ENCODE measurements around the gene MSANTD3. TPM values are rescaled to one million over a fixed set of nuclear protein-coding genes. Genes with fewer than 3 reads are reported as not detected.
"Not testable (repeated sequence)": the region's sequence is repeated elsewhere in the genome, so short reads cannot be mapped to it uniquely, and the experiment has no call there.

The MSANTD3 gene
- total and polyA plus RNA-seq, 2 experiments from 2014 or later: 27.6 to 48.6 TPM

DNA sequence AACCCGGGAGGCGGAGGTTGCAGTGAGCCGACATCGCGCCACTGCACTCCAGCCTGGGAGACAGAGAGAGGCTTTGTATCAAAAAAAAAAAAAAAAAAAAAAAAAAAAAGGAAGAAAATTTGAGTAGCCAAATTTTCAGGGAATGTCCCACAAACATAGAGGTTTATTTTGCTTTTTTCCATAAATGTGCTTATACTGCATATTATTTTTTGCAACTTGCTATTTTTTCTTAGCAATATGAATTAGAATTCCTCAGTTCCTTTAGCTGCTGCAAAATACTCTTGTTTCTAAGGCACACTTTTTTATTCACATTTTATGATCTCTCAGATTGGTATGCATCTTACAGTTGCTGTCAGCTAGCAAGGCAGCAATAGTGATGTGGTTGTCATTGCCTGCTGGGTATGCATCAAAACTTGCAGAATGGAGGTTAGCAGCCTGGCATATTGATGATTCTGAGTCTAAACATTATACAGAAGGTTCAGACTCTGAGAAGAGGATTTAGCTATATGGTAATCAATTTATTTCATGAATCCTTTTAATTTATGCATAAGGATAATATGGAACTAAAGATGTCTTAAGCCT is 13.0 kb upstream of the MSANTD3 start:
- no peak overlapping the region for H3K9ac ChIP-seq
- H3K9me2 ChIP-seq (ENCODE audit: insufficient read depth): no peaks in the 10 kb centered on the region
- no peaks in the 10 kb centered on the region for H3K9me3 ChIP-seq (ENCODE audit: low read depth)
- H3K4me1 ChIP-seq (ENCODE audit: insufficient read depth): no peaks in the 10 kb centered on the region
- no peak overlapping the region for H3K4me2 ChIP-seq (ENCODE audit: unreplicated experiment)
- H3F3A ChIP-seq (ENCODE audit: insufficient read depth): no peaks in the 10 kb centered on the region
- no peaks in the 10 kb centered on the region for H3K27me3 ChIP-seq (replicated peaks; ENCODE audit: insufficient read depth)
- in situ Hi-C loops (cut with MboI): no loop called here
- TF ChIP-seq EZH2 (IDR thresholded peaks at IDR 0.05; ENCODE audit: insufficient read depth, poor library complexity, severe bottlenecking): no peak
- no peak for TF ChIP-seq EZH2phosphoT487 (IDR thresholded peaks at IDR 0.05; ENCODE audit: insufficient read depth, low read depth)
- no peak for DNase-seq
- no peaks in the 10 kb centered on the region for H3K79me2 ChIP-seq (ENCODE audit: insufficient read depth)
- no peaks in the 10 kb centered on the region for H4K20me1 ChIP-seq (ENCODE audit: insufficient read depth)
- H3K27ac ChIP-seq: no peak overlapping the region
- no peaks in the 10 kb centered on the region for H3K36me3 ChIP-seq (ENCODE audit: low read depth)
- no peak overlapping the region for H3K4me3 ChIP-seq
- 78 to 87% methylated on average over 3 to 5 of the region's 5 CpGs for WGBS, 2 experiments (ENCODE audit: low coverage in 1 of 2, low lambda C conversion rate in 2 of 2, missing lambda C conversion rate in 2 of 2)
- no peak overlapping the region for H2AFZ ChIP-seq

DNA sequence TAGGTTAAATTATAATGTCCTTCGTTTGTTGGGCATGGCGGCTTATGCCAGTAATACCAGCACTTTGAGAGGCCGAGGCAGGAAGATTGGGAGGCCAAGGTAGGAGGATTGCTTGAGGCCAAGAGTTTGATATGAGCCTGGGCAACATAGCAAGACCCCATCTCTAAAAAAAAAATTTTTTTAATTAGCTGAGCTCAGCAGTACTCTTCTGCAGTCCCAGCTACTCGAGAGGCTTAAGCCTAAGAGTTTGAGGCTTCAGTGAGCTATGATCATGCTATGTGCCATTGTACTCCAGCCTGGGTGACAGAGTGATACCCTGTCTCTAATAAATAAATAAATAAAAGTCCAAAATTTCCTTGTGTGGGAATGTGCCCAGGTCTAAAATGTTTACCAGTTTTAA is 9.1 kb upstream of the MSANTD3 start:
- H3K9me2 ChIP-seq (ENCODE audit: insufficient read depth): no peaks in the 10 kb centered on the region
- no peaks in the 10 kb centered on the region for H4K20me1 ChIP-seq (ENCODE audit: insufficient read depth)
- in situ Hi-C loops (cut with MboI): no loop called here
- H3F3A ChIP-seq (ENCODE audit: insufficient read depth): no peaks in the 10 kb centered on the region
- no peak overlapping the region for H3K4me3 ChIP-seq
- no peaks in the 10 kb centered on the region for H3K36me3 ChIP-seq (ENCODE audit: low read depth)
- H2AFZ ChIP-seq: no peak overlapping the region
- no peaks in the 10 kb centered on the region for H3K4me1 ChIP-seq (ENCODE audit: insufficient read depth)
- H3K79me2 ChIP-seq (ENCODE audit: insufficient read depth): no peaks in the 10 kb centered on the region
- WGBS, 2 experiments (ENCODE audit: low coverage in 1 of 2, low lambda C conversion rate in 2 of 2, missing lambda C conversion rate in 2 of 2): 58 to 62% methylated on average over 4 of the region's 4 CpGs
- H3K9ac ChIP-seq: no peak overlapping the region
- DNase-seq: no peak
- no peaks in the 10 kb centered on the region for H3K9me3 ChIP-seq (ENCODE audit: low read depth)
- H3K27ac ChIP-seq: no peak overlapping the region
- no peaks in the 10 kb centered on the region for H3K27me3 ChIP-seq (replicated peaks; ENCODE audit: insufficient read depth)
- H3K4me2 ChIP-seq (ENCODE audit: unreplicated experiment): no peak overlapping the region
- TF ChIP-seq EZH2 (IDR thresholded peaks at IDR 0.05; ENCODE audit: insufficient read depth, poor library complexity, severe bottlenecking) (no peak), EZH2phosphoT487 (IDR thresholded peaks at IDR 0.05; ENCODE audit: insufficient read depth, low read depth) (no peak)

DNA sequence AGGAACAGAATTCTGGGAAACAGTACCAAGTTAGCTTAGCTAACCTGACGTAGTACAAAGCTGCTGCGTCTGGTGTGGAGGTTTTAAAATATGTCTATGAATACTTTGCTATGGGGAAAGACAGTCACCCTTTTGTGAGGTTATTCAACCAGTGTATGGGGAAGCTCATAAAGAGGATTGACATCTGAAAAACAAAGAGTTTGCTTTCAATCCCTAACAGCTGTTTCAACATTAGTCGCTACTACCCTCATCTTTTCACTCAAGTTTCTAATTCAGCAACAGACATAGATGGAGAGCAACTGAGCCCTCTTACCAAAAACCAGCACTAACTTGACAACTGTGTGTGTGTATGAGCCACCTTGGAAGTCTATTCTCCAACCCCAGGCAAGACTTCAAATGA is 7.8 kb upstream of the MSANTD3 start:
- H3K27me3 ChIP-seq (replicated peaks; ENCODE audit: insufficient read depth): no peaks in the 10 kb centered on the region
- no peak overlapping the region for H3K9ac ChIP-seq
- no peak overlapping the region for H3K4me2 ChIP-seq (ENCODE audit: unreplicated experiment)
- no peaks in the 10 kb centered on the region for H3K9me3 ChIP-seq (ENCODE audit: low read depth)
- no peaks in the 10 kb centered on the region for H4K20me1 ChIP-seq (ENCODE audit: insufficient read depth)
- no peaks in the 10 kb centered on the region for H3K4me1 ChIP-seq (ENCODE audit: insufficient read depth)
- 56 to 76% methylated on average over 3 of the region's 3 CpGs for WGBS, 2 experiments (ENCODE audit: low coverage in 1 of 2, low lambda C conversion rate in 2 of 2, missing lambda C conversion rate in 2 of 2)
- no peak overlapping the region for H3K4me3 ChIP-seq
- in situ Hi-C loops (cut with MboI): no loop called here
- H3F3A ChIP-seq (ENCODE audit: insufficient read depth): no peaks in the 10 kb centered on the region
- H3K27ac ChIP-seq: no peak overlapping the region
- no peak for TF ChIP-seq EZH2 (IDR thresholded peaks at IDR 0.05; ENCODE audit: insufficient read depth, poor library complexity, severe bottlenecking)
- TF ChIP-seq EZH2phosphoT487 (IDR thresholded peaks at IDR 0.05; ENCODE audit: insufficient read depth, low read depth): no peak
- no peaks in the 10 kb centered on the region for H3K36me3 ChIP-seq (ENCODE audit: low read depth)
- no peak overlapping the region for H2AFZ ChIP-seq
- no peaks in the 10 kb centered on the region for H3K79me2 ChIP-seq (ENCODE audit: insufficient read depth)
- H3K9me2 ChIP-seq (ENCODE audit: insufficient read depth): no peaks in the 10 kb centered on the region
- DNase-seq: no peak

DNA sequence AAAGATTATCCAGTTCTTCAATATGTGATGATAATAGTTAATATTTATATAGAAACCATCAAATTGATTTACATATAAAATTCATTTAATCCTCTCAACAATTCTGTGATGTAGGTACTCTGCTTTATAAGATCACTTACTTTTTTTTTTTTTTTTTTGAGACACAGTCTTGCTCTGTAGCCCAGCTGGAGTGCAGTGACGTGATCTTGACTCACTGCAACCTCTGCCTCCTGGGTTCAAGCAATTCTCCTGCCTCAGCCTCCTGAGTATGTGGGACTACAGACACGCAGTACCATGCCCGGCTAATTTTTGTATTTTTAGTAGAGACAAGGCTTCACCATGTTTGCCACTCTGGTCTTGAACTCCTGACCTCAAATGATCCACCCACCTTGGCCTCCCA is 5.8 kb upstream of the MSANTD3 start:
- 50 to 67% methylated on average over 3 of the region's 3 CpGs for WGBS, 2 experiments (ENCODE audit: low coverage in 1 of 2, low lambda C conversion rate in 2 of 2, missing lambda C conversion rate in 2 of 2)
- H3K4me1 ChIP-seq (ENCODE audit: insufficient read depth); H2AFZ ChIP-seq; H3K36me3 ChIP-seq (ENCODE audit: low read depth); H3K4me3 ChIP-seq; H3K9me3 ChIP-seq (ENCODE audit: low read depth); H3K4me2 ChIP-seq (ENCODE audit: unreplicated experiment); H3K27ac ChIP-seq; in situ Hi-C loops (cut with MboI); H3K9me2 ChIP-seq (ENCODE audit: insufficient read depth); H3K27me3 ChIP-seq (replicated peaks; ENCODE audit: insufficient read depth); H4K20me1 ChIP-seq (ENCODE audit: insufficient read depth); H3K79me2 ChIP-seq (ENCODE audit: insufficient read depth); H3K9ac ChIP-seq: not testable (repeated sequence)
- peak; percentile 22 for DNase-seq
- peaks cover 11% of the 10 kb centered on the region for H3F3A ChIP-seq (ENCODE audit: insufficient read depth)

DNA sequence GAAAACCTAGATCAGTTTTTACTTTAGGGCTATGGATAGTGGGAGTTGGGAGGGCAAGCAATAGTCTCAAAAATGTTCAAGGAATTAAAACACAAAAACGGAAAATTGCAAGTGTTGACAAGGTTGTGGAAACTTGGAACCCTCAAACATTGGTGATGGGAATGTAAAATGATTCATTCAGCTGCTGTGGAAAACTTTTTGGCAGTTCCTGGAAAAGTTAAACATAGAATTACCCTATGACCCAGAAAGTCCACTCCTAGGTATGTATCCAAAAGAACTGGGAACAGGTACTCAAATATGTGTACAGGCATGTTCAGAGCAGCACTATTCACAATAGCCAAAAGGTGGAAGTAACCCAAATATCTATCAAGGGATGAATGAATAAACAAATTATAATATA is 1.2 kb upstream of the MSANTD3 start:
- Histone ChIP-seq H3F3A (ENCODE audit: insufficient read depth) (peaks cover 43% of the 10 kb centered on the region), H2AFZ (peak overlapping the region; percentile 74), H3K4me3 (peak overlapping the region; percentile 78), H3K4me1 (ENCODE audit: insufficient read depth) (peaks cover 33% of the 10 kb centered on the region), H4K20me1 (ENCODE audit: insufficient read depth) (no peaks in the 10 kb centered on the region), H3K9me2 (ENCODE audit: insufficient read depth) (no peaks in the 10 kb centered on the region), H3K27me3 (replicated peaks; ENCODE audit: insufficient read depth) (no peaks in the 10 kb centered on the region), H3K27ac (peak overlapping the region; percentile 88), H3K79me2 (ENCODE audit: insufficient read depth) (peaks cover 28% of the 10 kb centered on the region), H3K9ac (peak overlapping the region; percentile 85), H3K36me3 (ENCODE audit: low read depth) (no peaks in the 10 kb centered on the region), H3K4me2 (ENCODE audit: unreplicated experiment) (peak overlapping the region; percentile 73), H3K9me3 (ENCODE audit: low read depth) (no peaks in the 10 kb centered on the region)
- peak; percentile 23 for DNase-seq
- no peak for TF ChIP-seq EZH2phosphoT487 (IDR thresholded peaks at IDR 0.05; ENCODE audit: insufficient read depth, low read depth)
- TF ChIP-seq EZH2 (IDR thresholded peaks at IDR 0.05; ENCODE audit: insufficient read depth, poor library complexity, severe bottlenecking): no peak
- WGBS, 2 experiments (ENCODE audit: low coverage in 1 of 2, low lambda C conversion rate in 2 of 2, missing lambda C conversion rate in 2 of 2): 0% methylated on average over 1 of the region's 1 CpG
- in situ Hi-C loops (cut with MboI): no loop called here
